Ovary (tissue), 9 donors: ENCODE measurements around the gene CARMIL3. TPM values are rescaled to one million over a fixed set of nuclear protein-coding genes. Genes with fewer than 3 reads are reported as not detected.

ENCODE experiments used
- DNase-seq, 5 donors: peaks; one replicate each; pipeline ENCODE4 v3.0.0-alpha.2; 2019 to 2020
- H3K27ac ChIP-seq, 2 donors: fragments of 200-600 bp; one replicate each; pipeline versions ENCODE4 v1.5.1 to v1.8.0; 2019 to 2022
- H3K27me3 ChIP-seq: fragments of 200-600 bp; one replicate; pipeline ENCODE4 v1.8.0; 2022
- H3K36me3 ChIP-seq: fragments of 200-600 bp; sonication (generic); one replicate; pipeline ENCODE4 v1.5.1; 2019
- H3K4me1 ChIP-seq: one replicate; pipeline ENCODE4 v1.8.1; 2013; ENCODE audit warnings: mild to moderate bottlenecking, moderate library complexity; ENCODE audit not compliant: insufficient read depth
- H3K4me3 ChIP-seq: fragments of 200-600 bp; sonication (generic); one replicate; pipeline ENCODE4 v1.5.1; 2017
- H3K9me3 ChIP-seq, 2 donors: fragments of 200-600 bp in 1 of 2; sonication (generic) in 1 of 2; one replicate each; pipeline versions ENCODE4 v1.5.1 to v1.8.1; 2013 to 2019; ENCODE audit warnings: mild to moderate bottlenecking in 1 of 2, moderate library complexity in 1 of 2
- CTCF ChIP-seq, 3 donors: fragments of 450-650 bp in 2 of 3; fragments of 200-600 bp in 1 of 3; IDR thresholded peaks; one replicate each; pipeline versions ENCODE4 v1.5.1 to v1.8.0; 2016 to 2022; ENCODE audit warnings: antibody characterized with exemption in 3 of 3, mild to moderate bottlenecking in 1 of 3
- EP300 ChIP-seq: sonication (generic); formaldehyde crosslinking; IDR thresholded peaks from one replicate; pipeline ENCODE4 v1.6.1; 2017; ENCODE audit warnings: antibody characterized with exemption
- POLR2A ChIP-seq: fragments of 450-650 bp; IDR thresholded peaks from one replicate; pipeline ENCODE4 v1.6.1; 2017; ENCODE audit warnings: antibody characterized with exemption, mild to moderate bottlenecking, moderate library complexity
- WGBS, 3 donors: extraction: QIAGEN DNeasy Blood & Tissue Kit in 1 of 3; methylation state at CpG; one replicate each; pipeline versions ENCODE4 v1.1.5 to v1.1.7; 2013 to 2017; 5-methylcytosine and 5-hydroxymethylcytosine counted together
- intact Hi-C, 4 donors: fragments of 100-400 bp; cut with DNase I; formaldehyde crosslinking; loops; one replicate each; pipeline versions ENCODE4 v1.11.0 to v1.15.1; 2022 to 2023
- polyA plus RNA-seq, 2 donors: library from polyadenylated mRNA; stranded (reverse); fragments of 200-250 nt in 1 of 2; fragments of 350-450 nt in 1 of 2; fragmentation: Illumina TruSeq in 1 of 2; extraction: RNeasy Lipid Tissue Mini Kit (QIAGEN cat#74804) in 1 of 2; gene quantifications; one replicate each; pipeline ENCODE4 v1.2.3, GENCODE V29; 2013 to 2014
- total RNA-seq, 7 donors: library from RNA; depleted of rRNA in 2 of 7; stranded (reverse); fragments of >200 nt in 2 of 7; fragmentation: NEBNext Ultra II Directional in 3 of 7; extraction: Animal tissue kit (Norgen Biotek cat#: 25700) in 3 of 7; gene quantifications; one replicate each; pipeline versions ENCODE4 v1.1.0 to v1.2.4, GENCODE V29; 2016 to 2023
- donor health status: DM: no; HTN: no; CAD: no; lungs with moderate emphysema.
- donor health status: DM: no; HTN: no; CAD: no.
- donor health status: Bipolar disorder and iron deficiency.
- donor health status: DM: yes; HTN: yes; CAD: no.
- donor health status: DM: no; HTN: no; CAD: no.
- donor health status: DM: yes; HTN: yes; CAD: no.

CARMIL3 gene
- total and polyA plus RNA-seq, 9 donors, result 0.08 to 1.3 (median 0.25) TPM; not detected in 1

DNA sequence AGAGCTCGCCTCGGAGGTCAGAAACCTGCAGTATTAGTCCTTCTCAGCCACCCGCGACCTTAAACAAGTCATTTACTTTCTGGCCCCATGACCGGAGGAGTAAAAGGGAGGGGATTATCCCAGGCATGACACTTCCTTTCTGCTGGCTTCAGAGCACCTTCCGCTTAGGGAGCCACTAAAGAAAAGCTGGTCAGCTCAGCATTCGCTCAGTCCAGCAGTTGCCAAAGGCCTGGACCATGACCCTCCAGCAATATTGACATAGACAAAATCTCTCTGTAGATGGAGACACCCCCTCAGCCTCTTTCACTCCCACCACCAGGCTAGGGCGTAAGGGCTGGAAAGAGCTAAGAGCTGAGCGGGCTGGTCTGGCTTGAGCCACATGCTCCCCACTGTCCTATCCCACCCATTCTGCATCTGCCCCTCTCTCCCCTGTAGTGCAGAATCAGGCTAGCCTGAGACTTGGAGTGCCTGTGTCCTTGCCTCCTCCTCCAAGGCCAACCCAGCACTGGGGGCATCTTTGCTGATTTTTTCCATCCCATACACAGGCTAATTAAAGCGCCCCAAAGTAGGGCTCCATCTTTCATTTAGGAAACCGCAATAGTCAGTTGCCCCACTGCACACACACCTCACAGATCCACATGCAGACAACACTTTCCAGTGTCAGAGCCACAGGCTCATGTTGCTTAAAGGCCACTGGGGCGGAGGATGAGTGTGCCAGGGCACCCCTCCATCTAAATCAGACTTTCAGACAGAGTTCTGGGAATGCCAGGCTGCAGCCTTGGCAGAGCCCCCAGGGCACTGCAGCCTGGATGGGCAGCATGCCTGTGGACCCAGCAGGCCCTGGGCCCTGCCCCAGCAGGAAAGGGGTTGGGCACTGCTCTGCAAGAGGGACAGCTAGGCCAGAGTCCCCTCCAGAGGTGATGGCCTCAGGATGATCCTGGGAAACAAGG is 15.6 kb downstream of the CARMIL3 start:
- intact Hi-C loops, result no loop called here
- no peaks in the 10 kb centered on the region for H3K36me3 ChIP-seq
- DNase-seq, result no peak
- H3K4me1 ChIP-seq, result no peaks in the 10 kb centered on the region
- no peak overlapping the region for H3K4me3 ChIP-seq
- no peak overlapping the region for H3K27ac ChIP-seq
- H3K27me3 ChIP-seq, result no peaks in the 10 kb centered on the region
- H3K9me3 ChIP-seq, result no peaks in the 10 kb centered on the region
- WGBS, 3 donors, result 76 to 81% (median 78%) methylated on average over 12 of the region's 12 CpGs
- TF ChIP-seq EP300, result no peak
- no peak for TF ChIP-seq CTCF (IDR thresholded peaks at IDR 0.05)
- no peak for TF ChIP-seq POLR2A

DNA sequence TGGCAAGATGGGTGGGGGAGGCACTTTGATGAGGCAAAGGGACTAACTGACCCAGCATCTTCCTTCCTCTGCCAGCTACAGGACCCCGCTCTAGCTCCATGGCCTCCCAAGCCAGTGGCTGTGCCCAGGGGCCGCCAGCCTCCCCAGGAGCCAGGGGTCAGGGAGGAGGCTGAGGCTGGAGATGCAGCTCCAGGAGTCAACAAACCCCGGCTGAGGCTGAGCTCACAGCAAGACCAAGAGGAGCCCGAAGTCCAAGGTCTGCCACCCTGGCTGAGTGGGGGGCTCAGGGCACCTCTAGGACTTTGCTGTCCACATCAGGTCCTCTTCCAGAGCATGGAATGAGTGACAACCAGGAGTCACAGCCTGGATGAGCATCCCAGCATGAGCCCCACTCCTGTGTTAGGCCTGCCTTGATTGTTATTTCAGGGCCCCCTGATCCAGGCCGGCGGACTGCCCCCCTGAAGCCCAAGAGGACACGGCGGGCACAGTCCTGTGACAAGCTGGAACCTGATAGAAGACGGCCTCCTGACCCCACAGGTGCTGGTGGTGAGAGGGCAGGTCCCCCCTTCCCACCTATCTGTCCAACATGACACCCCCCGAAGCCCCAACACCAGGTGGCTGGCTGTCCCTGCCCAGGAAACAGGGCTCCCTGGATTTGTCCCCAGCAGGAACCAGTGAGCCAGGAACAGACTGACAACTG is 17.1 kb downstream of the CARMIL3 start:
- Histone ChIP-seq H3K4me1 (no peaks in the 10 kb centered on the region), H3K36me3 (no peaks in the 10 kb centered on the region), H3K4me3 (no peak overlapping the region), H3K9me3 (no peaks in the 10 kb centered on the region), H3K27me3 (no peaks in the 10 kb centered on the region), H3K27ac (no peak overlapping the region)
- DNase-seq, result peak in 1 of 5 donors; percentile 22
- intact Hi-C loops, result no loop called here
- 80 to 86% (median 81%) methylated on average over 10 of the region's 10 CpGs for WGBS, 3 donors
- TF ChIP-seq CTCF (IDR thresholded peaks at IDR 0.05) (no peak), POLR2A (no peak), EP300 (no peak)

DNA sequence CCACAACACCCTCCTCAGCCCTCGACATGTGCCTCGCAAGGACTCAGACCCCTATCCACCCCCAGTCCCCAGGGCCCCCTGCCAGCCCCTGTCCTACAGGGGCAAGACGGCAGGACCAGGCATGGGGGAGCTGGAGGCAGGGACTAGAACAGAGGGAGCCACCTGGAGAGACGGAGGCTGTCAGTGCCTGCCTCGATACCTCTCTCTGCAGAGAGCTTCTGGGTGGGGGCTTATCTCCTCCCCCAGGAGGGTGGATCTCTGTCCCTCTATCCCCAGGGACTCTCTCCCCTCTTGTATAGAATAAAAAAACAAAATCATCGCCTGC is 17.6 kb downstream of the CARMIL3 start:
- TF ChIP-seq CTCF (IDR thresholded peaks at IDR 0.05), result no peak
- no peak for TF ChIP-seq POLR2A
- TF ChIP-seq EP300, result no peak
- H3K4me3 ChIP-seq, result no peak overlapping the region
- intact Hi-C loops, result no loop called here
- 62 to 78% (median 63%) methylated on average over 5 to 6 of the region's 6 CpGs for WGBS, 3 donors
- no peaks in the 10 kb centered on the region for H3K9me3 ChIP-seq
- no peaks in the 10 kb centered on the region for H3K36me3 ChIP-seq
- DNase-seq, result peak in 1 of 5 donors; percentile 16
- no peaks in the 10 kb centered on the region for H3K27me3 ChIP-seq
- no peaks in the 10 kb centered on the region for H3K4me1 ChIP-seq
- no peak overlapping the region for H3K27ac ChIP-seq

DNA sequence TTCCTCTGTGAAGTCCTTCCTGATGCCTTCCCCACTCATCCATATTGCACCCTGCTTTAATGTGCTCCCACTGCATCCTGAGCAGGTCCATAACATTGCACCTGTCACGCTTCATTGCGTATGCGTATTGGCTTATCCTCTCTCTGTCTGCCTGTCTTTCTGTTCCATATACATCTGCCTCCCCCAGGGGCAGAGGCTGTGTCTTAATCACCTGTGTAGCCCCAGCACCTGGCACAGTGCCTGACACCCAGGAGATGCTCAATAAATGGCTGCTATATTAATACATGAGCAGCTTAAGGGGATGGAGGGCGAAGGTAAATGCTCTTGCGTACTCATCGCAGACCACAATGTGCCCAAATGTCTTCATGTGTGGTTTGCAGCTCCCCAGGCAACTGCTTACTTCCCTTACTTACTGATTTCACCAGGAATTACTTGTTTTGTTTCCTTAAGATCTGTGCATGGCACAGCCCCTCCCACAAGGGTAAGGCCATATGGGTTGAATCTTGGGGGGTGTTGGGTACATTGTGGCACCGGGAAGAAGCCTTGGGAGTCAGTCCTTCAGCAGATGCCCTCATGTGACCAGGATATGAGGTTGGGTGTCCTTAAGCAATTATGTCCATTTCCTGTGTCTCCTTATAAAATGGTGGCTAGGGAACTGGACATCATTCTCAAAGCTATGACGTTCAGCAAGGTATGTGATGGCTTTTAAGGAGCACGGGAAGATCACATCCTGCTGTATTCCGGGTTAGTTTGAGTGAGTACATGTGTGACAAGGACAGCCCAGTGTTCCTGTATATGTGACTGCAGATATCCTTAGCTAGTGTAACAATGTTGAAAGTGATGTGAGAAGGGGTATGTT is 18.7 kb downstream of the CARMIL3 start:
- peak in 1 of 5 donors; percentile 23 for DNase-seq
- H3K27ac ChIP-seq, result no peak overlapping the region
- intact Hi-C loops, result no loop called here

More for the DNA sequence above, 18.7 kb downstream of the CARMIL3 start:
- 76 to 82% (median 81%) methylated on average over 10 of the region's 10 CpGs for WGBS, 3 donors
- no peaks in the 10 kb centered on the region for H3K9me3 ChIP-seq
- H3K4me3 ChIP-seq, result no peak overlapping the region
- no peaks in the 10 kb centered on the region for H3K36me3 ChIP-seq
- H3K27me3 ChIP-seq, result no peaks in the 10 kb centered on the region
- no peaks in the 10 kb centered on the region for H3K4me1 ChIP-seq
- TF ChIP-seq EP300 (no peak), POLR2A (no peak), CTCF (IDR thresholded peaks at IDR 0.05) (no peak)
